DMS79 (cell line): ENCODE results near the gene LDLRAD3.
A peak's percentile ranks its signal among the peaks of the same experiment; 100 is the strongest.

ENCODE experiments used
- DNase-seq: peaks from one replicate; lab custom pipeline; 2025; lab: John Stamatoyannopoulos, UW

LDLRAD3 gene

DNA sequence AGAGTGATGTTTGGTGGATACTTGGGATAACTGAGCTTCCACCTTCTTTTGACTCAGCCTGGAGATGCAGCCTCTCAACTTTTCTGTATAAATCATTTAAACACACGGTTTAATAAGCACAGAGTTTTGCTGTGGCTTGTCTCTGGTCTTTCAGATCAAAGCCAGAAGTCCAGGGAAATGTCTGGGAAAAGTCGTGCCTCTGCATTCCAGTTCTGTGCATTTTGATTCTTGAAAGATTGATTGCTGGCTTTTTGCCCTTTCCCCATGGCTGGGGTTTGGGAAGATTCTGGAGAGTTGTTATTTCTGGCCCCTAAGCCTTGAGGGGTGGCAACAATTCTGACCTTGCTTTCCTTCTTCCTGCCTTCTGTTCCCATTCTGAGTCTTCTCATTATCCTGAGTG lies 191.2 kb downstream of the LDLRAD3 start:
- no peak for DNase-seq

DNA sequence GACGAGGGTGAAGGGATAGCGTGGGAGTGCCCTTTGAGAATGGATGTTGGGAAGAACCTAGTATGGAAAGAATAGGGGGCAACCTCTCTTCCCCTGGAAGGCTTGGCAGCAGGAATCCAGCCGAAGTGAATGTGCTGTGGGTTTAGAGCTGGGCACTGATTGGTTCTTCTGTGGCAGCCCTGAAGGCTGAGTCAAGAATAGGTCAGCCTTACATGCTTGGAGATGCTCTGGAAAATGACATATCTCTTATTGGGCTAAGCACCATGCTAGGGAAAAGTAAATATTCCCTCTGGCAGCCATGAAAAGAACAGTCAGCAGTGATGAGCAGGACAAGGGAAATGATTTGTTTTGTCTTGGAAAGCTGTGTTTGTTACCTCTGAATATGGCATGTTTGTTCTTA lies 195.9 kb downstream of the LDLRAD3 start:
- DNase-seq, result no peak

DNA sequence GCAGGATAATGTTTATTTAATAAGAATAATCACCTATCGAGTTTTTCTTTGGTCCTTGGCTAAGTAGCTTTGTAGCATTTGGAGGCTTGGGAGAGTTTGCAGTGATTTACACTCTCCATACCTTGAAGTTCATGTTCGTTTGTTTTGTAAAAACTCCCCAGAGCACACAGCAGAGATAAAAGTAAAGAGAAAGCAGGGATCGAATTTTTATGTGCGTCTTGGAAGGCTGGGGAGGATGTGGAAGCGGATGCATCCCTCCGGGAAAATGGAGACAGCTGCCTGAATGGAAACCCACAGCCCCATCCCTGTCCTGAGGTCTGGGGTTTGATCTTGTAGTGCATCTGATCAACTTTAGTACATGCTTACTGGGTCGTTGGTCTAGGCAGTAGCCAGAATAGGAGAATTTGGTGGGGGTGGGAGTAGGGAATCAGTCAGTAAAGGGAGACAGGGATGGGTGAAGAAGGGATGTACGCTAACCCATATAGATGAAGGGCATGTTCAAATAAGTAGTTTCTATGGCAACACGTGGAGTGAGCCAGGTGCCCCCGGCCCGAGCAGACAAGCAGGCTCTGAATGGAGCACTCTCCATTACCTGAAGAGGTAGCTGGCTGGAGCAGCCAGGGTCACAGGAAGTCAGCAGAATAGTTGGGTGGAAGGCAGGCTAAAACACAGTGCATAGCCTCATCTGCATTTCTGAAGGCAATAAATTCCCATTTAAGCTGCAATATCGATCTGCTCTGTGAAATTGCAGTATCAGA lies 197.5 kb downstream of the LDLRAD3 start:
- peak; percentile 38 for DNase-seq

DNA sequence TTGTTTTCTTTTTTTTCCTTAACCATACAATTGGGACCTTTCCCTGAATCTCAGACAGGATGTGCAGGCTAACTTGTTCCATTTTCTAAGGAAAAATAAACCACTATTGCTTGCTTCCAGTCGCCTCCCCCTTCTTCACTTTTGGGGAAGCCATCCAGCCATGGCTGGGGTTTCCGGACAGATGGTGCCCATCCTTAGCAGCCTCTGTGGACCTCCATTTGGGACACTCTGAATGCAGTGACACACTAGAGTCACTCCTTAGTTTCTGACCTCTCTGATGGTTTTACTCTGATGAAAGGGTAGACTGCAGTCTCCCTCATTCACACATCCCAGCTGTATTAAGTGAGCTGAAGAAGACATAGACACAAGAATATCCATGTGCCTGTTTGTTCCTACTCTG lies 198.1 kb downstream of the LDLRAD3 start:
- DNase-seq, result no peak

DNA sequence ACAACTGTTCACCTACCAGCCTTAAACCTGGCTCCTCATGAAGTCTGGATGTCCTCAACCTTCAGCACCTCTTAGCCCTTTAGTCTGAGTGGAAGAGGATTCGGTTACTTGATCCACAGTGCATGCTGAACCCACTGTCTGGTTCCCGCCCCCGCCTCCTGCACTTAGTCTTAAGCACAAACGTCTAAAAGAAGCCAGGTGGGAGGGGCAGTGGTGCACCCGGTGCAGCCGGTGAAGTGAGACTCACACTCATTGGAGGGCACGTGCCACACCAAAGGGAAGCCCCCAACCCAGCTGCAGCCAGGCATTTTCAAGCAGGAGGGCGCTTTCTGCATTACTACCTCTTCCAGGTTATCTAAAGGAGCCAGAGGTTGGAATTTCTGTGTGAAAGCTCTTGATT lies 198.6 kb downstream of the LDLRAD3 start:
- DNase-seq, result peak; percentile 22

DNA sequence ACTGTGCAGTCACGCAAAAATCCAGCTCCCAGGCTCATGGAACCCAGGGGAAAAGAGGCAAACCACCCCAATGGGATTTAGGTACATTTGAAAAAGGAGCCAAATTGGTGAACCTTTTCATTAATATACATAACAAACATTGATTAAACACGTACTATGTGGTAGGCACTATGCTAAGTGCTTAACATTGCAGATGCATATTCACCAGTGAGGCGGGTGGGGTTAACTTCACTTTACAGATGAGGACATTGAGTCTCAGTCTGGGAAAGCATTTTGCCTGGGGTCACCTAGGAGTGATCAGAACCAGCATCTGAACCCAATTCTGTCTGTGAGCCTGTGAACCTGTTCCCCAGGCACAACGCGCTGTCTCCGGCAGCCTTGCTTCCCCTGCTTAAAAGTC lies 199.0 kb downstream of the LDLRAD3 start:
- DNase-seq, result no peak

DNA sequence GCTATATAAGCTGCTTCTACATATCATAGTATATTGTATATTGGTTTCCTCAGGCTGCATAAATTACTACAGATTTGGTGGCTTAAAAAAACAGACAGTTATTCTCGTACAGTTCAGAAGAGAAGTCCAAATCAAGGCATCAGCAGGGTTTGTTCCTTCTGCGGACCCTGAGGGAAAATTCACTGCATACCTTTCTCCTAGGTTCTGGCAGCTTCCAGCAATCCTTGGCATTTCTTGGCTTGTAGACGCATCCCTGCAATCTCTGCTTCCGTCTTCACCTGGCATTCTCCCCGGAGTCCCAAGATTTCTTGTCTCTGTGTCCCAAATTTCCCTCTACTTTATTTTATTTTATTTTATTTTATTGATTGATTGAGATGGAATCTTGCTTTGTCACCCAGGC lies 202.6 kb downstream of the LDLRAD3 start:
- no peak for DNase-seq

DNA sequence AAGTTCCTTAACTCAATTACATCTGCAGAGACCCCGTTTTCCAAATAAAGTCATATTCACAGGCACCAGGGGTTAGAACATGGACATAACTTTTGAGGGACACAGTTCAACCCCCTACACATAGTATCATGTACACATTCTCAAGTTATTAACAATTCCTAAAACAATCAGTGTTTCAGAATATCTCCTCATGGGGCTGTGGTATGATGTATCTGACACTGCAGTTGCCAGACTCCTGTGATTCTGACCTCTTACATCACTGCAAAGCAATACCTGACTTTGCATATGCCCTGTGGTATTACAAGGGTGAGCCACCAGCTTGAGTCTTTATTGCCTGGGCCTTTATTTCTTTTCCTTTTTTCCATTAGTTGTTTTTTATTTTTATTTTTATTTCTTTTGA lies 203.6 kb downstream of the LDLRAD3 start:
- DNase-seq, result no peak

DNA sequence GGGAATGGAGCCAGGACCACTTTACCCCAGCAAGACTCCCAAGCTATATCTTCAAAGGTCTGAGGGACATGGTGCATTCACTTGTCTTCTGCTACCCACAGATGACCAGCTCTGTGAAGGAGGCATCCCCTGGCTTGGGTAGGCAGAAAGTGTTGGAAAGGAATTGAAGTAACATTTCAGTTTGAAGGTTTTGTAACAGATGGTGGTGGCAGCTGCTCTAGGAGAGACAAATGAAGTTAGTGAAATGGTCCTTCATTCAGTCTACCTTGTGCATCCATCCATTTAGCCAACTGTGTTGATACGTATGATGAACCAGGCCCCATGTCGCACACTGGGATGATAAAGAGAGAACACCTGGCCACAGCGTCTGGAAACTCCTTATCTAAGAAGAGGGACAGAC lies 204.8 kb downstream of the LDLRAD3 start:
- no peak for DNase-seq

DNA sequence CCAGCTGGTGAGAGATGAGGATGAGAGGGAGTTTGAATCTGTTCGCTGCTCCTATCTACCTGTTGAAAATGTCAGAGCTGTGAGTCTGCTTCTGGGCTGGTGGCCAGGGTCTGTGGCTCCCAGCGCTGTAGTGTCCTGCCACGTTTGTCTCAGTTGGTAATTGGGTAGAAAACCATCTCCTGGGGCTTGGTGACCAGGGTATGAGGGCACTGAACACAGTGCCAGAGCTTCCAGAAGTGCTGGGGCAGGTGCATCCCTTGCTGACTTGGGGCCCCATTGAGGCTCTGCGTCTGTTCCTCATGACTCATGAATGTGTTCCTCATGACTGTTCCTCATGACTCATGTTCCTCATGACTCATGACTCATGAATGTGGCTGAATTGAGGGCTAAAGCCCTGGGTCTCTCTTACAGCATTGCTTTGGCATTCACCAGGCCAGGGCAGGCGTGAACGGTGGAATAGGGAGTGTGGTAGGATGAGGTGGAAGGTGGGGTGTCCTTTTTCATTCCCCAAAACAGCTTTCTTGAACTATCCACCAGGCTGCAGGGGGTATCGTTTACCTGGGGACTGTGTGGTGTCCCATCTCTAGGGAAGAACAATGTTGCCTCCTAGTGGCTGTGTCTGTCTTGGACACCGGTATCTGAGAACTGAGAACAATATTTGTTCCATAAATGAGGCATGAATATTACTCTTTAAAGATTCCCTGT lies 205.8 kb downstream of the LDLRAD3 start:
- peak; percentile 29 for DNase-seq

DNA sequence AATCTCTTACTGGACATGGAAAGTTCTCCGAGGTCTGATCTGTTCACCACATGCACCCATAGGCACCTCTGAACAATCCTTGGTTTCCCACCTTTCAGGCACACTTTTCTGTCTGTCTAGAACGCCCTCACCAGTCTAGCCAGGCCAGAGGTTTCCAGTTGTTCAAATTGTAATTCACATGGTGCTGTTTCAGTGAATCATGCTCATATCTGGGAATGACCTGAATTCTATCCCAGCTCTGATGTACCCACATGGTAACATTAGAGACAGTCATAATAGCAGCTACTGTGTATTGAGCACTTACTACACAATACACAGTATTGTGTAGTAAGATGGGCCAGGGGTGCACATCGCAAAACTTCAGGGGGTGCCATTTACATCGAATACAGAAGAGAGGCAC lies 207.1 kb downstream of the LDLRAD3 start:
- DNase-seq, result no peak

DNA sequence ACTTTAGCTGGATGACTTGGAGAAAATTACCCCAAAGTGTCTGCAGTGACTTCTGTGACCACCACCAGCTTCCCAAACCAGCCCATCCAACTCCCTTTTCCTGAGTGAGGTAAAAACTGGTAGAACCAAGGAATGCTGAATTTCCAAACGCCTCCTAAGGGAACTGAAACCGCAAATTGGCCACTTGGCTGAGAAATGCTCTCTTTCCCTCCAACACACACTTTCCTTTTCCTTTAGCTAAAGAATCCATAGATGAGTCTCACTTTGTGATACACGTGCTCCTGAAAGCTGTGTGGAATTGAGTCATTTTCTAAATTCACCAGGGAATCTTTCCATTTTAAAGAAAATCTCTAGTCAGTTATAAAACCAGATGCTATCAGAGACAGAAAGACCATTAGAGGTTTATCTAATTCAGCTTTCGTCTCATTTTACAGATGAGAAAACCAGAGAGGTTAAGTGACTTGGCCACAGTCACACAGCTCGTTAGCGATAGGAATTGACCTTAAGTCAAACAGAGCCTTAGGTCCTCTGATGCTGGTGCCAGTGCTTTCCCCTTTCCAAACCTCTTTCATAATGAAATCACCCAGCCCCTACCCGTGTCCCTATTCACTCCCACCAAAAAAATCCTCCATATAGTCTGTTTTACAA lies 208.2 kb downstream of the LDLRAD3 start:
- no peak for DNase-seq

DNA sequence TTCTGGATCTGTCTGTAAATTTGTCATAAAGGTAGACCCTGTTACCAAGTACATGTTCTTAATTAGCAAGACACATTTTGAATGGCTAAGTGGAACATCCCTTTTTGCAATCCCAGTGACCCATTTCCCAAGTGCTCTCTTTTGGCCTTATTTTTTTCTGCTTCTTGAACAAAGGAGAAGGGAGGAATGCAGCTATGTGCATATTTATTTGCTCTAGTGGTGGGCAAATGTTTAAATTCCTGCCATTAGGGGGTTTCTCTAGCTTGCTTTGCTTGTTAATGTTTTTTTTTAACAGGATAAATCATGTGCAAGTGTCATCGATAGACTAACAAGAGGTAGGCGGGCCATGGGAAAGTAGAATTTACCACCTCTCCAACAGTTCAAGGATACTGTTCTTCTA lies 209.7 kb downstream of the LDLRAD3 start:
- DNase-seq, result no peak

DNA sequence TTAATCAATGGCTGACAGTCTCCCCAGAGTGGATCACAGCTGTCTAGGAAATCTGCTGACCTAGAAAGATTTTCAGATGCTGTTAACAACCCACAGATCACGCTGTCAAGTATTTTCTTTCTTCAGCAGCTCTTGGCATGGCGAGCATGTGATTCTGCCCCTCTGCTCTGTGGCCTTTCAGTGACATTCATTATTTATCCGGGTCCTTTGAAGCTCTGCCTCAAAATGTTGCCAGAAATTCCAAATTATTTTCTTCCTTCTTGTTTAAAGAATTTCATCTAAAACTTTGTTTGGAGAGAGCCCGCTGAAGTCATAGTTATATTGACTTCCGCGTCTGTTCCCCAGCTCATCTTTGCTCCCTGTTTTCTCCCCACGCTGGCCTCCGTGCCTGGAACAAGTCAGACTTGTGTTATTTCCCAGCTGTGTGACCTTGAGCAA lies 211.3 kb downstream of the LDLRAD3 start:
- no peak for DNase-seq

DNA sequence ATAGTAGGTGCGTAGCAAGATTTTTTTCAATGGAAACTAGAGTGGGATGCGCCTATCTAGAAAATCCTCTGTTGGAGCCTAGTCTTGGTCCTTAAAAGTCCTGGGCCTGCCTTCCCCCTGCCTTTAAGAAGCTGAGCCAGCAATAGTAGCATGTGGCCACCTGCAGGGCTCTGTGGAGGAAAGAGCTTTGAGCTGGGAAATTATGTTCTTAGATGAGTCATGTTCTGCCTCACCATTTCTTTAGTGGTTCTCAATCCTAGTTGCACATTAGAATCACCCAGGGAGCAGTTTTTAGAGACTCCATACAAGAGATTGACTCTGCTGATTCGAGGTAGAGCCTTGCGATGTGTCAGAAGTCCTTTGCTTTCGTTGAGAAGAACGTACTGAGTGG lies 211.9 kb downstream of the LDLRAD3 start:
- DNase-seq, result no peak

DNA sequence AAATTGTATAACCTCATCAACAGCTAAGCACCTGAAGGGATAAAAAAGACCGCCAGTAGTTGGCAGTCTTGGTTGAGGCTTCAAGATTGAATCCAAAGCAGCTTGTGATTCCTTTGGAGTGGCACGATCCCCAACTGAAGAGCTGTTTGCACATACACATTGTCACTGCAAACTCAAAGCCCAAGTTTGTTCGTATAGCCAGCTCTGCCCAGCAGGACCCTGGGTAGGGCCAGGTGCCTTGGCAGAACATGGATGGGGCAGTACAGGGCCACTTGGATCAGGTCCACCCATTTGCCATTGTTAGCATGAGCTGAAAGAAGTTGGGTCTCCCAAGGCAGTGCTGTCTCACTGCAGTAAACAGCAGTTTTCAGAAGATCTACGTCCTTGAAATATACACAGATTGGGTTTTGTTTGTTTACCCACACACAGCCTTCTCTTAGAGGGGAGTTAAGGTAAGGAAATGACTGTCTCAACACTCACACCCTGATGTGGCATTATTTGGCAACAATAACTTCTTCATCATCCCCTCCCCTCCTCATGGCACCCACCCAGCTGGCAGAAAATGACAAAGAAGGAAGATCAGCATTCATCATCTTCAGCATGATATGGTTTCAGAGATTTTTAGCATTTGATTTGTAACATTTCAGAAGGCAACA lies 212.4 kb downstream of the LDLRAD3 start:
- no peak for DNase-seq

DNA sequence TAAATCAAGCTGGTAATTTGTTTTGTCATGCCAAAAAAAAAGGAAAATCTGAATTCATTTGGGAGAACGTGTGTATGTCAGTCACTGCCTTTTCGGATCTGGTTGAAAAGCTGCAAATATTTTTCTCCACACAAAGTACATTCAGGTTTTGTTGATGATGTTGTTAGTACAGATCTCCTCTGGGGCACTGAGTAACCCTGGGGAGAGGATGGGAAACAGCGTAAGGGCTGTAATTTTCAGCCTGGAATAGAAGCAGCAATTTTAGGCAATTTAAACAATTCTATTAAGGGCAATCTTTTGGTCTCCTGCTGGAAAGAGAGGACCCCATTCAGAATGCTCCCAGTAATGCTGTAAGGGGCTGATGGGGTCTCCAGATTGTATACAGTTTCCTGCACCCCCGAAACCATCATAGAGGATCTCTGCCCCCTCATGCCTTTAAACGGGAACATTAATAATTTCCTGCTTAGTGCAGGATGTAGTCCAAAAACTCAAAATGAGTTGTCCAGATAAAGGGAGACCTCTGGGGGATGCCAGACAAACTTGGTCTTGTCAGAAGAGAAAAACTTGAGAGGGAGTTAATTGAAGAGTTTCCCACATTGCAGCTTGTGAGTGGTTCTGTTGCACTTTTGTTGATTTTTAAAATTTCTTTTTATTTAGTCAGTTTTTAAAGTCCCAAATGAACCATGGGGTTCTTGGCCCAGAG lies 213.1 kb downstream of the LDLRAD3 start:
- no peak for DNase-seq

DNA sequence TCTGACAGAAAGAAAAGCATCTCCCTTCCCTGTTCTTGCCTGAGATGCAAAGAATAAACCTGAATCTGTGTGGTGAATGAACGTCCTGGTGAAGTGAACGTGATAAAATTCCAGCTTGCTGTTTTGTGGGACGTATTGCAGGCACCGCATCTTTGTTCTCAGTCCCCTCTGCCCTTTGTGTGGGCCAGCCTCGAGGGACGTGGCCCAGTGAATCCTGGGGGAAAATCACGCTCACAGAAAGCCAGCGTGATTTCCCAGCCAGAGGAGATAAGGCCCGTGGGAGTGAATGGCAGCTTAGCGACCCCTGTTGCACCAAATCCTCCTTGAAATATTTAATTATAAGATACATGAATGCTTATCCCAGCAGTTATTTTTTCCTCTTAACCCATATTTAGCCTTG lies 216.2 kb downstream of the LDLRAD3 start:
- DNase-seq, result no peak

DNA sequence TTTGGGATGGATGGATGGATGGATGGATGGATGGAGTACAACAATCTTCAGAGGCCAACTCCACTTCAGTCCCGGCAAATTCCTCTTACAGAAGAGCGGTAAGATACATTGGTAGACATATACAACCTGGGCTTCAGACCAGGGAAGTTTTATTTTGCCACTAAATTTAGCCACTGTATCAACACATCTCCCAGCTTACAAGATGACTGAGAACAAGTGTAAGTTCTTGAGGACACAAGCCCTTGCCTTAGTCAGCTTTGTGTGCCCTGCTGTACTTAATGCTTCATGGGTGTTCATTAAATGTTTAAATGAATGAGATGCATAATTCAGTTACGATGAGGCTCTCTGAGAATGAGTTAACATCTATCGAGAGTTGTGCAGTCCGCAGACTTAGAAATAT lies 217.7 kb downstream of the LDLRAD3 start:
- DNase-seq, result no peak

DNA sequence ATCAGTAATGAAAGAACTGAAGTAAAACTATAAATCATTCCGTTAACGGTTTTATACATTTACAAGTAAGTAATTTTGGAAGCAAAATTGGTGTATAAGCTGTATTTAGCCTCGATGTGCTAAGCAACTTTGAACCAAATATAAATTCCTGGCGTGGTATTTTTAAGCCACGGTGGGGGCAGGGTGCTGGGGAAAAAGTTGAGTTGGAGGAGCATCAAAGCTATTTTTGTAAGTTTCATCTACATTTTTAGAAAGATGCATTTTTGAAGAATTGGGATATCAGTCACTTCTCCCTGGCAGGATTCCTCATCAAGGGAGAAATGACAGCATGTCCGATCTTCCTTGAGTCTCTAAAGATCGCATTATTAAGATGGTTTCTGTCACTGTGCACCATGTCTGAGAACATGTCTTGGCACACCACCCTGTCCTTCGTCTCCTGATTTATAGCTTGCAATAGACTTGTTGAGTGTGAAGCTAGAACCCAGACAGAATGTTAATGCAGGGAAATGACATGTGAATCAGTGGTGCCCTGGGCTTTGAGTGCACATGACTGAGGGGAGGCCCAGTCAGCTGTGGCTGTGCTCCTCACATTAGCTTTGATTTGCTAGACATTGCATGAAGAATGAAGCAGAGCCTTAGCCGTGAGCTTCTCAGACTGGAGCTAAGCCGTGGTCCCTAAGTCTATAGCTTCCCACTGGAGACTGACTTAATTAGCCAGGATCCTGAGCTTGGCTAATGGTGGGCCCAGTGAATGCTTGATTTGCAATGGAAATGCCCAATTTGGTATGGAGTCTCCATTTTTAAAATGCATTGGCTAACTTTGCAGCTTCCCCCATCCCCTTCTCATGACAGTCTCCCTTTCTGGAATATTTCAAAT lies 218.4 kb downstream of the LDLRAD3 start:
- no peak for DNase-seq

DNA sequence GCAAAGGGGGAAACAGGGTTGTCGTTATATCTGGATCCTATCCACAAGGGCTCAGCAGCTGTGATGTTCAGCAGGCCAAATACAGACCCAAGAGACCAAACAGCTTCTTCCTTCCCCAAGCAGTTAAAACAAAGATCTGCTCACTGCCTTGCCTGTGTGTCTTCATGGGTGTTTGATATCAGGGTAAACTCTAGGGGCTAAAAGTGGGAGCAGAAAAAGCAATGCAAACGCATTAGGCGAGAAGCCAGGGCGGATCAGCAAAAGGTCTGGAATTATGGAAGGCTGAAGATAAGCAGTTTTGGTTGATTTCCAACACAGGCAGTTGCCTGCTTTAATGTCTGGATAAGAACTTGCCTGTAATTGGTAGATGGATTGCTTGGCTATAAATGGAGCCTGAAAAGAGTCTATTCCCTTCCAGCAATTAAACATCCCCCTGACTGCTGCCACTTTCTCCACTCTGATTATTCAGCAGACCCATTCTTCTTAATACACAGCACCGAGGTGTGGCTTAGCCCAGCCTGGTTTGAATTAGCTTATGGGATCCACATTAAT lies 219.1 kb downstream of the LDLRAD3 start:
- DNase-seq, result peak; percentile 86
